Testis (tissue), 3 donors: ENCODE data around the gene CACUL1. TPM values are rescaled to one million over a fixed set of nuclear protein-coding genes. Genes with fewer than 3 reads are reported as not detected.

Source experiments
- DNase-seq: peaks from one replicate; pipeline ENCODE4 v3.0.0-alpha.2; 2019
- H3K27ac ChIP-seq, 2 donors: fragments of 200-600 bp; sonication (generic); one replicate each; pipeline ENCODE4 v1.5.1; 2019
- H3K27me3 ChIP-seq: fragments of 200-600 bp; sonication (generic); one replicate; pipeline ENCODE4 v1.5.1; 2019
- H3K36me3 ChIP-seq: fragments of 200-600 bp; sonication (generic); one replicate; pipeline ENCODE4 v1.5.1; 2017; ENCODE audit warnings: low read depth; ENCODE audit errors: missing control alignments
- H3K4me1 ChIP-seq: fragments of 200-600 bp; sonication (generic); one replicate; pipeline ENCODE4 v1.5.1; 2019
- H3K4me3 ChIP-seq, 2 donors: fragments of 200-600 bp; sonication (generic); one replicate each; pipeline ENCODE4 v1.5.1; 2017 to 2019
- H3K9me3 ChIP-seq: fragments of 200-600 bp; sonication (generic); one replicate; pipeline ENCODE4 v1.5.1; 2017
- CTCF ChIP-seq, 3 experiments: fragments of 450-650 bp in 2 of 3; fragments of 200-600 bp in 1 of 3; sonication (generic) in 1 of 3; IDR thresholded peaks; one replicate each; pipeline ENCODE4 v1.5.1; 2016 to 2019; ENCODE audit warnings: antibody characterized with exemption in 3 of 3, mild to moderate bottlenecking in 2 of 3, moderate library complexity in 1 of 3
- POLR2A ChIP-seq: fragments of 450-650 bp; IDR thresholded peaks from one replicate; pipeline ENCODE4 v1.6.1; 2017; ENCODE audit warnings: antibody characterized with exemption, mild to moderate bottlenecking, moderate library complexity
- WGBS, 2 donors: methylation state at CpG; one replicate each; pipeline ENCODE4 v1.1.5; 2018; 5-methylcytosine and 5-hydroxymethylcytosine counted together
- intact Hi-C: fragments of 100-400 bp; cut with DNase I; formaldehyde crosslinking; loops from one replicate; pipeline ENCODE4 v1.15.1; 2023; ENCODE audit warnings: low total_unique reads
- polyA plus RNA-seq: library from polyadenylated mRNA; stranded (reverse); fragments of 350-450 nt; fragmentation: Illumina TruSeq; extraction: RNeasy Lipid Tissue Mini Kit (QIAGEN cat#74804); gene quantifications from one replicate; pipeline ENCODE4 v1.2.3, GENCODE V29; 2014; ENCODE audit warnings: low read depth, low replicate concordance; ENCODE audit not compliant: insufficient read depth
- total RNA-seq, 2 donors: library from RNA; depleted of rRNA; stranded (reverse); fragments of >200 nt; gene quantifications; one replicate each; pipeline ENCODE4 v1.2.3, GENCODE V29; 2016

CACUL1 gene
- total and polyA plus RNA-seq, 3 donors from 2014 or later, result 60.1 to 72.0 (median 62.6) TPM

GRCh38 chr10:118767297-118768040, 12.7 kb upstream of the CACUL1 start:
- no peaks in the 10 kb centered on the region for H3K27me3 ChIP-seq
- TF ChIP-seq CTCF (IDR thresholded peaks at IDR 0.05) (no peak), POLR2A (no peak)
- DNase-seq, result no peak
- 65 to 68% methylated on average over 6 of the region's 6 CpGs for WGBS, 2 donors
- no peaks in the 10 kb centered on the region for H3K4me1 ChIP-seq
- H3K36me3 ChIP-seq, result no peaks in the 10 kb centered on the region
- intact Hi-C loops, result no loop called here
- H3K9me3 ChIP-seq, result no peaks in the 10 kb centered on the region
- no peak overlapping the region for H3K27ac ChIP-seq
- H3K4me3 ChIP-seq, result no peak overlapping the region

GRCh38 chr10:118764195-118764594, 9.4 kb upstream of the CACUL1 start:
- intact Hi-C loops, result no loop called here
- no peak overlapping the region for H3K27ac ChIP-seq
- WGBS, 2 donors, result 93 to 94% methylated on average over 4 of the region's 4 CpGs

GRCh38 chr10:118763202-118763988, 8.6 kb upstream of the CACUL1 start:
- no peak for TF ChIP-seq POLR2A
- no peak for TF ChIP-seq CTCF (IDR thresholded peaks at IDR 0.05)
- H3K36me3 ChIP-seq, result no peaks in the 10 kb centered on the region
- DNase-seq, result no peak
- no peaks in the 10 kb centered on the region for H3K27me3 ChIP-seq
- H3K9me3 ChIP-seq, result no peaks in the 10 kb centered on the region
- WGBS, 2 donors, result 84 to 89% methylated on average over 3 of the region's 3 CpGs
- H3K4me1 ChIP-seq, result no peaks in the 10 kb centered on the region
- intact Hi-C loops, result no loop called here
- H3K4me3 ChIP-seq, result no peak overlapping the region
- no peak overlapping the region for H3K27ac ChIP-seq

More at GRCh38 chr10:118764195-118764594, 9.4 kb upstream of the CACUL1 start:
- H3K36me3 ChIP-seq, result no peaks in the 10 kb centered on the region
- no peaks in the 10 kb centered on the region for H3K9me3 ChIP-seq
- no peak for TF ChIP-seq CTCF (IDR thresholded peaks at IDR 0.05)
- TF ChIP-seq POLR2A, result no peak
- no peak for DNase-seq
- no peak overlapping the region for H3K4me3 ChIP-seq
- no peaks in the 10 kb centered on the region for H3K4me1 ChIP-seq
- H3K27me3 ChIP-seq, result no peaks in the 10 kb centered on the region

- intact Hi-C loops, result no loop called here
Observed at GRCh38 chr10:118760265-118760664, 5.5 kb upstream of the CACUL1 start.

More at GRCh38 chr10:118760265-118760664, 5.5 kb upstream of the CACUL1 start:
- H3K27me3 ChIP-seq, result no peaks in the 10 kb centered on the region
- 72 to 91% methylated on average over 15 to 36 of the region's 36 CpGs for WGBS, 2 donors
- no peaks in the 10 kb centered on the region for H3K9me3 ChIP-seq
- DNase-seq, result no peak
- no peak for TF ChIP-seq CTCF (IDR thresholded peaks at IDR 0.05)
- no peak for TF ChIP-seq POLR2A
- H3K4me1 ChIP-seq, result no peaks in the 10 kb centered on the region
- no peak overlapping the region for H3K27ac ChIP-seq
- H3K4me3 ChIP-seq, result peak overlapping the region; percentile 6 to 53
- H3K36me3 ChIP-seq, result no peaks in the 10 kb centered on the region
